PFSK-1 (cell line): ENCODE measurements around the gene ENO4.

Experiments used
- FOXP2 ChIP-seq: optimal IDR thresholded peaks from 2 replicates; pipeline ENCODE3; 2011; ENCODE audit warnings: borderline replicate concordance, control low read depth, inconsistent platforms; ENCODE audit not compliant: insufficient read depth; ENCODE audit errors: extremely low read length, extremely low read depth
- POLR2AphosphoS5 ChIP-seq: IDR thresholded peaks from 2 replicates; pipeline ENCODE4 v1.6.1; 2012; ENCODE audit warnings: low read depth, mild to moderate bottlenecking, control low read depth, low read length, moderate library complexity
- SIN3A ChIP-seq: IDR thresholded peaks from 2 replicates; pipeline ENCODE4 v1.6.1; 2012; ENCODE audit warnings: mild to moderate bottlenecking, low read length, moderate library complexity, borderline replicate concordance; ENCODE audit not compliant: insufficient read depth
- TAF1 ChIP-seq: IDR thresholded peaks from 2 replicates; pipeline ENCODE4 v1.6.1; 2012; ENCODE audit warnings: low read length, control low read depth, borderline replicate concordance; ENCODE audit not compliant: insufficient read depth
- TF ChIP-seq, protein P1 (sequence below), 2 experiments: IDR thresholded peaks; 2 replicates each; pipeline versions ENCODE4 v1.6.1 to v1.8.0; 2011 to 2012; ENCODE audit warnings: low read depth in 2 of 2, low read length in 2 of 2, control low read depth in 1 of 2, inconsistent platforms in 1 of 2, mild to moderate bottlenecking in 1 of 2, moderate library complexity in 1 of 2; ENCODE audit not compliant: insufficient read depth in 1 of 2

The ENO4 gene

DNA sequence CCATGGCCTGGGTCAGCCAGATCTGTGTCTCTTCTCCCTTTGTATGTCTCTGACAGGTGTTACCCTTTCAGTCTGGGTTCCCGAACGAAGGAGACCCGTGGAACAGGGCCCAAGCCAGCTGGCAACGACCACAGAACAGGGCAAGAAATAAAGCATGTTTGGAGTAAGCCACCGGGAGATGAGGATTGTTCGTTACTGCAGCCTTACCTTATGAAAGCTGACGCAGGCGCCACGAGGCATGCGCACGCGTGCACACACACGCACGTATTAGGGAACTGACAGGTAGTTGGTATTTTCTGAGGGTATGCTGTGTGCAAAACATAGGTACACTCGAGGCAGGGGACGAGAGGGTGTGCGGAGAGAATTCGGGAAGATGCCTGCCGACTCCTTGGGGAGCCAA is 46.4 kb upstream of the ENO4 start:
- TF ChIP-seq, protein P1, sequence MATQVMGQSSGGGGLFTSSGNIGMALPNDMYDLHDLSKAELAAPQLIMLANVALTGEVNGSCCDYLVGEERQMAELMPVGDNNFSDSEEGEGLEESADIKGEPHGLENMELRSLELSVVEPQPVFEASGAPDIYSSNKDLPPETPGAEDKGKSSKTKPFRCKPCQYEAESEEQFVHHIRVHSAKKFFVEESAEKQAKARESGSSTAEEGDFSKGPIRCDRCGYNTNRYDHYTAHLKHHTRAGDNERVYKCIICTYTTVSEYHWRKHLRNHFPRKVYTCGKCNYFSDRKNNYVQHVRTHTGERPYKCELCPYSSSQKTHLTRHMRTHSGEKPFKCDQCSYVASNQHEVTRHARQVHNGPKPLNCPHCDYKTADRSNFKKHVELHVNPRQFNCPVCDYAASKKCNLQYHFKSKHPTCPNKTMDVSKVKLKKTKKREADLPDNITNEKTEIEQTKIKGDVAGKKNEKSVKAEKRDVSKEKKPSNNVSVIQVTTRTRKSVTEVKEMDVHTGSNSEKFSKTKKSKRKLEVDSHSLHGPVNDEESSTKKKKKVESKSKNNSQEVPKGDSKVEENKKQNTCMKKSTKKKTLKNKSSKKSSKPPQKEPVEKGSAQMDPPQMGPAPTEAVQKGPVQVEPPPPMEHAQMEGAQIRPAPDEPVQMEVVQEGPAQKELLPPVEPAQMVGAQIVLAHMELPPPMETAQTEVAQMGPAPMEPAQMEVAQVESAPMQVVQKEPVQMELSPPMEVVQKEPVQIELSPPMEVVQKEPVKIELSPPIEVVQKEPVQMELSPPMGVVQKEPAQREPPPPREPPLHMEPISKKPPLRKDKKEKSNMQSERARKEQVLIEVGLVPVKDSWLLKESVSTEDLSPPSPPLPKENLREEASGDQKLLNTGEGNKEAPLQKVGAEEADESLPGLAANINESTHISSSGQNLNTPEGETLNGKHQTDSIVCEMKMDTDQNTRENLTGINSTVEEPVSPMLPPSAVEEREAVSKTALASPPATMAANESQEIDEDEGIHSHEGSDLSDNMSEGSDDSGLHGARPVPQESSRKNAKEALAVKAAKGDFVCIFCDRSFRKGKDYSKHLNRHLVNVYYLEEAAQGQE (IDR thresholded peaks at IDR 0.05; ENCODE audit: insufficient read depth in 1 of 2, low read depth in 2 of 2, low read length in 2 of 2): no peak
- TF ChIP-seq SIN3A: no peak
- no peak for TF ChIP-seq POLR2AphosphoS5
- no peak for TF ChIP-seq TAF1
- no peak for TF ChIP-seq FOXP2

DNA sequence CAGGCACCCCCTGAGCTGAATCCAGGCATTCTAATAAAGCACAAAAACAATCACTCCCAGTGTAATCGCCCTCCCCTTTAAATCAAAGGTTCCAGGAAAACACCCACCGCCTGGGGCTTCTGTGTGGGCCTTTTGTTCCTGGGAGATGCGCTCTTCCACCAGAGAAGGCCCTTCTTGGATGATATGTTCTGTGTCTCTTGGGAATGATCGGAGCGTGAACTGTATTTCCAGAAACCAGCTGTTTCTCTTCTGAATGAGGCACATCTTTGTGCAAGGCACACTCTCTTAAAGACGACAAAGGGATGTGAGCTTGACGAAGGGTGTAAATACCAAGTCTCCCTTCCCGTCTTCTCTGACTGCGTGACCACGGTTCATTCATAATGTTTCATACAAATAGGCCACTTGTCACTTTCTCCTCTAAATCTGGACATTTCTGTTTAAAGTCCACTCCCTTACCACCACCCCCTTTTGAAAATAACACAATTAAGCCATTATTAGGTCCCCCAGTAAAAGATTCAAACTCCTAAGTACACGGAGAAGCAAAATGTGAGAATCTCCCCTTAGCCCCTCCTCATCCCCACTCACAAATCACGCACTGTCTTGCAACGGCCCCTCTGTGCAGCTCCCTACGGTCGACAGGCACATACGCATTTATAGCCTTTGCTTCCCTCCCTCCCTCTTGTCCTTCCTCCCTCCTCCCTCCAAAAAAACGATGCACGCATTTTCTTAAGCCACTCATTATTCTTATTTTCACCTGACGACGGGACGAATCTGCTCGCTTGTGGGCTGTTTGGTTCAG is 45.6 kb upstream of the ENO4 start:
- TF ChIP-seq, protein P1 (IDR thresholded peaks at IDR 0.05; ENCODE audit: insufficient read depth in 1 of 2, low read depth in 2 of 2, low read length in 2 of 2): no peak
- TF ChIP-seq SIN3A: no peak
- no peak for TF ChIP-seq POLR2AphosphoS5
- no peak for TF ChIP-seq FOXP2
- TF ChIP-seq TAF1: no peak

DNA sequence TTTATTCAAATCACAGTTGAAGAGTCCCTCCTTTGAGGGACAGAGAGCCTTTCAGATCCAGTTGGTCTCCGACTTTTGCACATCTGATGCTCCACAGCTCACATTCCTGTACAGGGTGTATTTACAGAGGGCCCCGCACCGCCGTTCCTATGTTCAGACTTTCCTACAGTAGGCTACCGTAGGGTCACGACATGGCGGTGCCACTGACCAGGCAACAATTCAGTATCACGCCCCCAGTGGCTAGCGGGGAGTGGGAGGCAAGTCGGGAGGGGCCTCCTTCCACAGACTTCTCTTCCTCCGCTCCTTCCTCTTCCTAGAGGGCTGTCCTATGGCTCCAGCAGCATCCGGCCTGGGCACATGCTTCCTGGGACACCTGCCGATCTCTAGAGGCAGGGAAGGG is 40.6 kb upstream of the ENO4 start:
- TF ChIP-seq TAF1: no peak
- no peak for TF ChIP-seq POLR2AphosphoS5
- TF ChIP-seq, protein P1 (IDR thresholded peaks at IDR 0.05; ENCODE audit: insufficient read depth in 1 of 2, low read depth in 2 of 2, low read length in 2 of 2): no peak
- TF ChIP-seq SIN3A: no peak
- no peak for TF ChIP-seq FOXP2

DNA sequence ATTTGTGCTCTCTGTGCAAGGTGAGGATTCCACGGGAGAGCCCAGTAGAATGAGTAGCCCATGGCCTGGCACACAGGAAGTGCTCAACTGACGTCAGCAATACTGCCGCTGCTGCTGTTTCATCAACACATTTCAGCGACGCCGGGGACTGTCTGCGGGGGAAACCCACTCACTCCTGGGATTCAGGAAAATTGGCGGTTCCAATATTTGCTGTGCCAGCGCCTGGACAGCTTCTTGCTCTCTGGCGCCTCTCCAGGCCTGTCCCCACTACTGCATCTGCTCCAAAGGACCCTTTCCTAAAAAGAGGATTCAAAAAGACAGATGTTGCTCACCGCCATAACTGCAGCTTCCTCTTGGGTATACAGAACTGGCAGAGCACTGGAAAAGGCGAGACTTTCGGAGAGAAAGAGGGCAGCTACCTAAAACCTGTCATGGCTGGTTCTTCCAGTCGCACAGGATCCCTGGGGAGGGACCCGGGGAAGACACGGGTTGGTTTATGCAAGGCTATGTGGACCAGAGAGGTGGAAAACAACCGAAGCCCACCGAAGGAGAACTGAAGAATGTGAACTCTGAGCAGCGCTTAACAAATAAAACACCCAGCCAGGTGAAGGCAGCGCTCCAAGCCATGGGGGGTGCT is 39.7 kb upstream of the ENO4 start:
- TF ChIP-seq SIN3A: no peak
- TF ChIP-seq POLR2AphosphoS5: no peak
- no peak for TF ChIP-seq FOXP2

DNA sequence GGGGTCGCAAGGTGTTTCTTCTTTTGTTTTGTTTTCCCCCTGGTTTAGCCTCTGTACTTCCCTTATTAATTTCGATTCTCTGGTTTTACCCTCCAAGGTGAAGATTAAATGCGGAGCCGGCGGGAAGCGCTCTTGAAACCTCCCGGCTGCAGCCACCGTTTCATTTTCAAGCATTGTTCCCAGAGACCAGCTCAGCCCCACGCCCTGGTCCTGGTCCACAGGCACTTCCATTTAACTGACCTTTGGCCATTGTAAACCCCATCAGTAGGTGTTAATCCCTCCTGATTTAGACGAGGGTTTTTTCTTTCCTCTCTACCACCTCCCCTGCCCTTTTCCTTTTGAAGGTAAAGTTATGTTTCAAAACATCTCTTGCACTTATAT is 39.2 kb upstream of the ENO4 start:
- TF ChIP-seq TAF1 (no peak), FOXP2 (no peak), POLR2AphosphoS5 (no peak), SIN3A (no peak)
- TF ChIP-seq, protein P1 (IDR thresholded peaks at IDR 0.05; ENCODE audit: insufficient read depth in 1 of 2, low read depth in 2 of 2, low read length in 2 of 2): no peak
